IMR-90 (cell line): ENCODE data around the gene OSM. TPM values are rescaled to one million over a fixed set of nuclear protein-coding genes. Genes with fewer than 3 reads are reported as not detected.

Experiments
- ATAC-seq: fragments of 200-7000 bp; cut with Tn5 transposase; 2 replicates; pipeline ENCODE4 v1.9.1; 2020; ENCODE audit warnings: low read depth, mild to moderate bottlenecking, moderate library complexity
- BruUV-seq: library from RNA; stranded (reverse); fragments of 400-500 nt; replicated peaks from 2 replicates; lab custom pipeline; 2021; lab: Mats Ljungman, UMichigan
- CTCF ChIA-PET: fragments of 300-600 bp; formaldehyde crosslinking; extraction: SDS; loops from one replicate; lab custom pipeline; 2021; ENCODE audit warnings: antibody characterized with exemption; lab: Yijun Ruan, JAX
- POLR2A ChIA-PET: fragments of 300-600 bp; sonication (Branson Sonifier 250); formaldehyde crosslinking; loops from one replicate; lab custom pipeline; 2022; ENCODE audit warnings: antibody characterized with exemption; ENCODE audit not compliant: unreplicated experiment; lab: Charles Lee
- DNase-seq: peaks from one replicate; pipeline ENCODE4 v3.0.0; 2013
- H2AFZ ChIP-seq: replicated peaks from 2 replicates; pipeline ENCODE3; 2013; ENCODE audit warnings: low read length, mild to moderate bottlenecking; ENCODE audit not compliant: poor library complexity
- H2AK5ac ChIP-seq: 2 replicates; pipeline ENCODE4 v1.6.1; 2013; ENCODE audit warnings: low read depth, low read length, inconsistent platforms
- H2AK9ac ChIP-seq: replicated peaks from 2 replicates; pipeline ENCODE3; 2013; ENCODE audit warnings: mild to moderate bottlenecking, low read depth, low read length, moderate library complexity; ENCODE audit not compliant: poor library complexity
- H2BK120ac ChIP-seq: 2 replicates; pipeline ENCODE4 v1.6.1; 2013; ENCODE audit warnings: low read depth, low read length, inconsistent platforms
- H2BK15ac ChIP-seq: 3 replicates; pipeline ENCODE4 v1.6.1; 2013; ENCODE audit warnings: low read depth, low read length, inconsistent platforms
- H2BK20ac ChIP-seq: 2 replicates; pipeline ENCODE4 v1.6.1; 2013; ENCODE audit warnings: low read depth, mild to moderate bottlenecking, inconsistent platforms, low read length, moderate library complexity
- H2BK5ac ChIP-seq: 2 replicates; pipeline ENCODE4 v1.6.1; 2013; ENCODE audit warnings: mild to moderate bottlenecking, low read depth, low read length, inconsistent platforms; ENCODE audit not compliant: poor library complexity, severe bottlenecking
- H3K14ac ChIP-seq: replicated peaks from 2 replicates; pipeline ENCODE4 v1.6.1; 2013; ENCODE audit warnings: low read depth, low read length, inconsistent platforms
- H3K18ac ChIP-seq: 2 replicates; pipeline ENCODE4 v1.6.1; 2013; ENCODE audit warnings: low read depth, low read length, control low read depth
- H3K23ac ChIP-seq: 2 replicates; pipeline ENCODE4 v1.6.1; 2013; ENCODE audit warnings: low read depth, low read length, inconsistent platforms
- H3K27ac ChIP-seq: 2 replicates; pipeline ENCODE4 v1.5.1; 2013; ENCODE audit warnings: mild to moderate bottlenecking, control low read depth, low read length; ENCODE audit not compliant: insufficient read depth
- H3K27me3 ChIP-seq: 2 replicates; pipeline ENCODE4 v1.6.1; 2013; ENCODE audit warnings: low read length; ENCODE audit not compliant: control insufficient read depth, insufficient read depth
- H3K36me3 ChIP-seq: 2 replicates; pipeline ENCODE4 v1.6.1; 2013; ENCODE audit warnings: low read length, mixed read lengths; ENCODE audit not compliant: control insufficient read depth, insufficient read depth
- H3K4ac ChIP-seq: 2 replicates; pipeline ENCODE4 v1.6.1; 2013; ENCODE audit warnings: low read depth, low read length, inconsistent platforms
- H3K4me1 ChIP-seq: 2 replicates; pipeline ENCODE4 v1.6.1; 2013; ENCODE audit warnings: low read length, mixed read lengths; ENCODE audit not compliant: control insufficient read depth, insufficient read depth
- H3K4me2 ChIP-seq: 2 replicates; pipeline ENCODE4 v1.6.1; 2013; ENCODE audit warnings: low read depth, mild to moderate bottlenecking, control low read depth, low read length, moderate library complexity
- H3K4me3 ChIP-seq: 2 replicates; pipeline ENCODE4 v1.5.1; 2013; ENCODE audit warnings: low read depth, mild to moderate bottlenecking, control low read depth, low read length, moderate library complexity; ENCODE audit not compliant: insufficient read depth
- H3K56ac ChIP-seq: 2 replicates; pipeline ENCODE4 v1.6.1; 2013; ENCODE audit warnings: low read length, inconsistent platforms; ENCODE audit not compliant: insufficient read depth; ENCODE audit errors: extremely low read depth
- H3K79me1 ChIP-seq, 2 experiments: 2 replicates each; pipeline ENCODE4 v1.6.1; 2013; ENCODE audit warnings: low read length in 2 of 2, inconsistent platforms in 1 of 2, low read depth in 1 of 2
- H3K9ac ChIP-seq: 2 replicates; pipeline ENCODE4 v1.6.1; 2013; ENCODE audit warnings: low read depth, low read length, control low read depth
- H3K9me1 ChIP-seq: 2 replicates; pipeline ENCODE4 v1.6.1; 2013; ENCODE audit warnings: low read length, inconsistent platforms; ENCODE audit not compliant: insufficient read depth
- H3K9me3 ChIP-seq: 2 replicates; pipeline ENCODE4 v1.6.1; 2013; ENCODE audit warnings: low read length; ENCODE audit not compliant: control insufficient read depth, insufficient read depth
- H4K20me1 ChIP-seq: 2 replicates; pipeline ENCODE4 v1.6.1; 2013; ENCODE audit warnings: low read length, inconsistent platforms; ENCODE audit not compliant: insufficient read depth
- H4K5ac ChIP-seq: 2 replicates; pipeline ENCODE4 v1.6.1; 2013; ENCODE audit warnings: mild to moderate bottlenecking, low read depth, low read length, control low read depth
- H4K8ac ChIP-seq, 2 experiments: 2 replicates each; pipeline ENCODE4 v1.6.1; 2013; ENCODE audit warnings: low read depth in 2 of 2, low read length in 2 of 2, control low read depth in 1 of 2, inconsistent platforms in 1 of 2
- H4K91ac ChIP-seq: 2 replicates; pipeline ENCODE4 v1.6.1; 2013; ENCODE audit warnings: low read depth, low read length, inconsistent platforms; ENCODE audit not compliant: insufficient read depth
- CEBPB ChIP-seq: IDR thresholded peaks from 2 replicates; pipeline ENCODE4 v1.6.1; 2012; ENCODE audit warnings: low read depth, low read length, improper control_type of control experiment
- MAFK ChIP-seq: IDR thresholded peaks from 2 replicates; pipeline ENCODE4 v1.6.1; 2012; ENCODE audit warnings: low read depth, low read length, improper control_type of control experiment
- MAZ ChIP-seq: IDR thresholded peaks from 2 replicates; pipeline ENCODE4 v1.6.1; 2012; ENCODE audit warnings: low read depth, mild to moderate bottlenecking, low read length, improper control_type of control experiment, moderate library complexity, borderline replicate concordance
- WGBS, 2 experiments: methylation state at CpG; one replicate each; pipeline versions ENCODE4 v1.1.5 to v1.1.7; 2013; ENCODE audit warnings: missing lambda C conversion rate in 2 of 2; ENCODE audit not compliant: insufficient read length in 1 of 2; ENCODE audit errors: extremely low coverage in 2 of 2; 5-methylcytosine and 5-hydroxymethylcytosine counted together
- dilution Hi-C: fragments of 300-500 bp; cut with HindIII; formaldehyde crosslinking; loops from one replicate; pipeline ENCODE4 v1.14.3; 2018; ENCODE audit warnings: low sequenced_read_pairs; ENCODE audit not compliant: unreplicated experiment
- in situ Hi-C: fragments of 300-500 bp; cut with MboI; formaldehyde crosslinking; loops from 3 replicates; pipeline ENCODE4 v1.14.3; 2019; ENCODE audit warnings: low sequenced_read_pairs, inconsistent platforms, mixed read lengths
- intact Hi-C: fragments of 100-400 bp; cut with micrococcal nuclease; formaldehyde crosslinking; loops from 2 replicates; pipeline ENCODE4 v1.10.0; 2022
- polyA plus RNA-seq, 3 experiments: library from polyadenylated mRNA; depleted of rRNA; stranded (reverse); fragments of >200 nt; gene quantifications; 2 replicates each; pipeline ENCODE4 v1.2.3, GENCODE V29; 2012; ENCODE audit warnings: low replicate concordance in 1 of 3
- total RNA-seq: library from RNA; depleted of rRNA; stranded (reverse); fragments of >200 nt; gene quantifications from 2 replicates; pipeline ENCODE4 v1.2.3, GENCODE V29; 2012

The OSM gene
- total and polyA plus RNA-seq, 2 of the 4 experiments (the other 2 are of a cell fraction) = not detected

GRCh38 chr22:30291058-30291892 is 24.6 kb upstream of the OSM start:
- Histone ChIP-seq H3K4me1 (peaks cover 20% of the 10 kb centered on the region; the same call in 1 of the 2 replicates), H3K9me3 (no peaks in the 10 kb centered on the region), H2AFZ (peak overlapping the region; percentile 27), H4K20me1 (peaks cover 31% of the 10 kb centered on the region), H2BK15ac (no peak overlapping the region), H3K36me3 (peaks cover 54% of the 10 kb centered on the region), H3K18ac (no peak overlapping the region), H3K4ac (no peak overlapping the region; the same call in 1 of the 2 replicates), H4K5ac (no peak overlapping the region), H3K79me1 (peaks cover 0 to 14% of the 10 kb centered on the region in 2 experiments), H2BK5ac (peak overlapping the region; percentile 18), H3K56ac (no peak overlapping the region), H2AK5ac (peak overlapping the region; percentile 48), H3K27me3 (no peaks in the 10 kb centered on the region), H3K27ac (no peak overlapping the region), H3K9ac (no peak overlapping the region), H3K4me3 (no peak overlapping the region), H4K8ac (peak overlapping the region in 1 of 2 experiments; percentile 9; a peak in 1 of 4 replicates), H3K23ac (no peak overlapping the region), H2BK120ac (no peak overlapping the region), H4K91ac (no peak overlapping the region), H3K9me1 (peaks cover 6% of the 10 kb centered on the region), H3K4me2 (no peak overlapping the region), H2AK9ac (peak overlapping the region; percentile 43), H3K14ac (no peak overlapping the region), H2BK20ac (no peak overlapping the region)
- intact Hi-C loops = no loop called here
- TF ChIP-seq MAFK (0 out of 2 replicates have a peak, but pooled peaks have one; percentile 12), MAZ (peak; percentile 53; the same call in 1 of the 2 replicates), CEBPB (no peak)
- ATAC-seq (no peak), DNase-seq (peak; percentile 28)
- POLR2A ChIA-PET = no interaction called here
- in situ Hi-C loops = no loop called here
- dilution Hi-C loops = no loop called here
- no TSS peak for BruUV-seq
- WGBS, 2 experiments = 100% methylated on average over 2 of the region's 13 CpGs; no CpG with 5 or more reads in 1 of the 2 experiments
- CTCF ChIA-PET = no interaction called here
